GM12878 (cell line): ENCODE data around the gene TK2.

Experiments used
- CTCF ChIP-seq, 3 experiments: IDR thresholded peaks in 2 of 3; conservative IDR thresholded peaks in 1 of 3; 2 replicates each; pipeline ENCODE4 v1.5.1; 2011; ENCODE audit warnings: low read depth in 3 of 3, low read length in 3 of 3, mild to moderate bottlenecking in 3 of 3, control low read depth in 2 of 3, moderate library complexity in 2 of 3, inconsistent platforms in 1 of 3, mixed read lengths in 1 of 3; ENCODE audit not compliant: control insufficient read depth in 2 of 3, insufficient read depth in 1 of 3; ENCODE audit errors: extremely low read depth in 1 of 3
- PBX3 ChIP-seq: IDR thresholded peaks from 2 replicates; pipeline ENCODE4 v1.6.1; 2011; ENCODE audit warnings: mild to moderate bottlenecking, low read depth, low read length, moderate library complexity; ENCODE audit not compliant: insufficient replicate concordance
- PML ChIP-seq: IDR thresholded peaks from 2 replicates; pipeline ENCODE4 v1.6.1; 2012; ENCODE audit warnings: low read length, inconsistent platforms
- POLR2AphosphoS2 ChIP-seq: IDR thresholded peaks from 2 replicates; pipeline ENCODE4 v1.6.1; 2011; ENCODE audit warnings: low read depth, mild to moderate bottlenecking, low read length, improper control_type of control experiment, moderate library complexity
- ZBTB11 ChIP-seq: fragments of 450-650 bp; formaldehyde crosslinking; IDR thresholded peaks from 2 replicates; pipeline ENCODE4 v1.5.0; 2022; ENCODE audit warnings: mild to moderate bottlenecking, missing genetic modification characterization

DNA sequence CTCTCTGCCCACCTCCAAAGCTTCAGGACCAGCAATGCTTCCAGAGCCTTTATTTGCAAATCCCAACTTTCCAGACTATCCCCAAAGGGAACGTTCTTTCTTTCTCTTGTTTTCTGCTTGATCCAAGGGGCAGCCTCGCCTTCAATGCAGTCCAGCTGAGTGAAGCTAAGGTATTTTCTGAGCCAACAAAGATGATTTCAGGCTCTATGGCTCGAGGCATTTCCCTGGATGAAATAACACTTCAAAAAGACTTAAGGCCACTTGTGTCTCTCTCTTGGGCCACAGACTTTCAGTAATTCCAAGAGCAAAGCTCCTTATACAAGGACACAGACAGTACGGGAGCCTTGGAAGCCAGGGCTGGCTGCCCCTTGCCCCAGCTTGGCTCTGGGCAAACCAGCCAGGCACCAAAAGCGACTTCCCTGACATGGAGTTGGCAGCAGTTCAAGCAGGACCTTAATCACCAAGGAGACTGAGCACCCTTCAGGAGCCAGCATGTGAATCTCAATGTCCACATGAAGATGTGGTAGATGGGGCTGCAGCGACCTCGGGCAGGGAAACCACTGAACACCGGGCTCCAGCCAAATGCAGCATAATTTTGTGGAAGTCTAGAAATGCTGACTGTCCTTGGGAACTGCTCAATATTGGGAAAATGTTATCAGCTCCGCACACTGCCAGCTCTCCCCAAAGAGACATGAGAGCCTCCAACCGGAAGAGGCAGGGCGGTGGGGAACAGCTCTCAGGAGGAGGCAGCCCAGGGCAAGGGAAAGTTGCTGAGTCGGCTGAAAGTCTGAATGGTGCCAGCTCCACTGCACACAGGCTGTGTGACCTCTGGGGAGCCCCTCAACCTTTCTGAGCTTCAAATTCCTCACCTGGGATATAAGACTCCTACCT is 39.0 kb downstream of the TK2 start:
- TF ChIP-seq CTCF (IDR thresholded peaks at IDR 0.05 in 2 of 3, conservative IDR thresholded peaks at IDR 0.05 in 1 of 3; ENCODE audit: control insufficient read depth in 2 of 3, extremely low read depth in 1 of 3, insufficient read depth in 1 of 3, low read depth in 3 of 3, low read length in 3 of 3) (no peak), POLR2AphosphoS2 (no peak), PML (no peak), ZBTB11 (CRISPR knock-in tag) (no peak), PBX3 (no peak)
